H1 (cell line): ENCODE measurements around the gene CACNA1F.
A peak's percentile ranks its signal among the peaks of the same experiment; 100 is the strongest.

Experiments used
- BRCA1 ChIP-seq: IDR thresholded peaks from 2 replicates; pipeline ENCODE4 v1.6.1; 2012; ENCODE audit warnings: low read depth, low read length, improper control_type of control experiment
- CEBPB ChIP-seq: IDR thresholded peaks from 2 replicates; pipeline ENCODE4 v1.6.1; 2012; ENCODE audit warnings: low read depth, low read length
- CHD1 ChIP-seq: IDR thresholded peaks from 2 replicates; pipeline ENCODE4 v1.6.1; 2012; ENCODE audit warnings: low read depth, low read length, improper control_type of control experiment
- CHD2 ChIP-seq: IDR thresholded peaks from 2 replicates; pipeline ENCODE4 v1.6.1; 2012; ENCODE audit warnings: low read length, improper control_type of control experiment
- CTCF ChIP-seq, 3 experiments: IDR thresholded peaks; 1 replicate in 2 of 3; 2 replicates in 1 of 3; pipeline versions ENCODE4 v1.5.1 to v1.6.1; 2011; ENCODE audit warnings: low read length in 3 of 3, mild to moderate bottlenecking in 3 of 3, inconsistent platforms in 2 of 3, low read depth in 1 of 3, moderate library complexity in 1 of 3; ENCODE audit not compliant: insufficient read depth in 1 of 3; ENCODE audit errors: control extremely low read depth in 1 of 3
- JUN ChIP-seq: IDR thresholded peaks from 2 replicates; pipeline ENCODE4 v1.6.1; 2011; ENCODE audit warnings: low read depth, mild to moderate bottlenecking, improper control_type of control experiment, low read length
- KDM1A ChIP-seq: fragments of 200-600, 300-600 bp; sonication (generic); IDR thresholded peaks from 2 replicates; pipeline ENCODE4 v1.7.1; 2016; ENCODE audit warnings: mild to moderate bottlenecking, low read length, borderline replicate concordance
- NRF1 ChIP-seq: IDR thresholded peaks from 2 replicates; pipeline ENCODE4 v1.6.1; 2011; ENCODE audit warnings: mild to moderate bottlenecking, low read depth, low read length, improper control_type of control experiment
- POLR2A ChIP-seq, 2 experiments: IDR thresholded peaks; 1 replicate in 1 of 2; 2 replicates in 1 of 2; pipeline ENCODE4 v1.6.1; 2011; ENCODE audit warnings: low read depth in 2 of 2, low read length in 2 of 2, mild to moderate bottlenecking in 2 of 2; ENCODE audit errors: control extremely low read depth in 1 of 2
- POLR2AphosphoS5 ChIP-seq: IDR thresholded peaks from 2 replicates; pipeline ENCODE4 v1.6.1; 2011; ENCODE audit warnings: low read depth, low read length
- ZNF274 ChIP-seq: IDR thresholded peaks from 2 replicates; pipeline ENCODE4 v1.7.0; 2012; ENCODE audit warnings: low read length, borderline replicate concordance; ENCODE audit errors: extremely low read depth

GRCh38 chrX:49165901-49166881 is 66.9 kb downstream of the CACNA1F start:
- no peak for TF ChIP-seq CHD2
- TF ChIP-seq NRF1: no peak
- no peak for TF ChIP-seq JUN
- TF ChIP-seq CTCF (IDR thresholded peaks at IDR 0.05; ENCODE audit: control extremely low read depth in 1 of 3, insufficient read depth in 1 of 3, low read depth in 1 of 3, low read length in 3 of 3): peak in 2 of 3 experiments; percentile 21 to 37; a peak in 3 of 4 replicates
- no peak for TF ChIP-seq POLR2AphosphoS5
- TF ChIP-seq POLR2A (IDR thresholded peaks at IDR 0.05; ENCODE audit: control extremely low read depth in 1 of 2, low read depth in 2 of 2, low read length in 2 of 2): no peak
- no peak for TF ChIP-seq ZNF274
- peak; percentile 35; the same call in 1 of the 2 replicates for TF ChIP-seq CEBPB
- TF ChIP-seq BRCA1: no peak
- TF ChIP-seq CHD1: peak; percentile 98
- no peak for TF ChIP-seq KDM1A
